NCI-H524 (cell line): Measurements from ENCODE around the gene COG6.
A peak's percentile ranks its signal among the peaks of the same experiment; 100 is the strongest.

ENCODE experiments used
- DNase-seq, 2 experiments: peaks; one replicate each; lab custom pipeline; 2025; lab: John Stamatoyannopoulos, UW

Gene COG6

GRCh38 chr13:39682310-39682709 lies 26.8 kb downstream of the COG6 start:
- DNase-seq, result peak in 1 of 2 experiments; percentile 4

GRCh38 chr13:39682788-39683187 lies 27.3 kb downstream of the COG6 start:
- DNase-seq, result no peak

- peak in 1 of 2 experiments; percentile 55 for DNase-seq
These were observed 29.2 kb downstream of the COG6 start for GRCh38 chr13:39684531-39685137.

GRCh38 chr13:39685652-39686051 lies 30.2 kb downstream of the COG6 start:
- DNase-seq, result no peak

- no peak for DNase-seq
These were observed 32.8 kb downstream of the COG6 start for GRCh38 chr13:39688278-39688677.

GRCh38 chr13:39688699-39689405 lies 33.4 kb downstream of the COG6 start:
- DNase-seq, result no peak

- no peak for DNase-seq
These were observed 37.4 kb downstream of the COG6 start for GRCh38 chr13:39692660-39693438.

GRCh38 chr13:39699274-39699673 lies 43.8 kb downstream of the COG6 start:
- no peak for DNase-seq

GRCh38 chr13:39712626-39713025 lies 57.2 kb downstream of the COG6 start:
- no peak for DNase-seq

GRCh38 chr13:39729156-39729555 lies 73.7 kb downstream of the COG6 start:
- DNase-seq, result no peak

GRCh38 chr13:39734952-39735351 lies 79.5 kb downstream of the COG6 start:
- no peak for DNase-seq

- DNase-seq, result no peak
These were observed 81.6 kb downstream of the COG6 start for GRCh38 chr13:39737047-39737446.

- DNase-seq, result no peak
These were observed 85.3 kb downstream of the COG6 start for GRCh38 chr13:39740761-39741160.

GRCh38 chr13:39748961-39749360 lies 93.5 kb downstream of the COG6 start:
- no peak for DNase-seq

- no peak for DNase-seq
These were observed 94.1 kb downstream of the COG6 start for GRCh38 chr13:39749528-39749927.

- no peak for DNase-seq
These were observed 96.3 kb downstream of the COG6 start for GRCh38 chr13:39751805-39752204.

GRCh38 chr13:39760521-39760920 lies 105.1 kb downstream of the COG6 start:
- DNase-seq, result no peak

GRCh38 chr13:39765801-39766463 lies 110.5 kb downstream of the COG6 start:
- DNase-seq, result peak; percentile 99

GRCh38 chr13:39766464-39767158 lies 111.1 kb downstream of the COG6 start:
- DNase-seq, result peak; percentile 43 to 80

- DNase-seq, result peak; percentile 23 to 54
These were observed 112.5 kb downstream of the COG6 start for GRCh38 chr13:39767791-39768517.

GRCh38 chr13:39768962-39769361 lies 113.5 kb downstream of the COG6 start:
- DNase-seq, result no peak
